ENCODE measurements around the gene KCNH1.

The KCNH1 gene

DNA sequence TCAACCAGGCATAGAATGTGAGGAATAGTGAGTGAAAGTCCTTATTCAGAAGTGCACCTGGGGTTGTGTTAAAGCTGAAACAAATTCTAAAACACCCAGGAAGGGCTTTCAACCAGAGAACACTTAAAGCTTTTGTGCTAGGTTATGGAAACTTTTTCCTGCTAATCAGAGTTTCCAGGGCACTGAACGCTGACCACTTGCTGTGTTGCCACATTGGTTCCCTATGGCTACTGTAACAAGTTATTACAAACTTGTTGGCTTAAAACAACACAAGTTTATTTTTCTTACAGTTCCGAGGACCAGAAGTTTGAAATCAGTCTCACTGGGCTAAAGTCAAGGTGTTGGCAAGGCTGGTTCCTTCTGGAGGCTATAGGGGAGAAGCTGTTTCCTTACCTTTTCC, 504.7 kb downstream of the KCNH1 start:
- no peak for DNase-seq

DNA sequence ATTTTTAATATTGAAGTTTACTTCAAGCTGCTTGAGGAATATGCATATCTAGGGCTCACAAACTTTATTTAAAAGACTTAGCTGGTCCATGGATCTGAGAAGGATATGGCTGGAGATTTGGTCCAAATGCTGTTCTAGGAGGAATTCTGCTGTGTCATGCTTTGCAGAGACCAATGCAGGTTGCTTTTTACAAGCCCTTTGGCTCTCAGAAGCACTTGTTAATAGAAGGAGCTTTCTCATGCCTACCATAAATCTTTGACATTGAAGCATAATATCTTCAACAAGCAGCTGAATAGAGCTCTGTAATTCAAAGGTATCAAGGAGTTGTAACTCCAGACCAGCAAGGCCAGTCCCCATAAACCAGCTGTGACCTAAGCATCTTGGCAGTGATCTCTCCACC, 506.2 kb downstream of the KCNH1 start:
- no peak for DNase-seq
